ENCODE measurements around the gene KCNJ6. TPM values are rescaled to one million over a fixed set of nuclear protein-coding genes. Genes with fewer than 3 reads are reported as not detected.

Gene KCNJ6
- total RNA-seq, 1 donor = 0.36 TPM

DNA sequence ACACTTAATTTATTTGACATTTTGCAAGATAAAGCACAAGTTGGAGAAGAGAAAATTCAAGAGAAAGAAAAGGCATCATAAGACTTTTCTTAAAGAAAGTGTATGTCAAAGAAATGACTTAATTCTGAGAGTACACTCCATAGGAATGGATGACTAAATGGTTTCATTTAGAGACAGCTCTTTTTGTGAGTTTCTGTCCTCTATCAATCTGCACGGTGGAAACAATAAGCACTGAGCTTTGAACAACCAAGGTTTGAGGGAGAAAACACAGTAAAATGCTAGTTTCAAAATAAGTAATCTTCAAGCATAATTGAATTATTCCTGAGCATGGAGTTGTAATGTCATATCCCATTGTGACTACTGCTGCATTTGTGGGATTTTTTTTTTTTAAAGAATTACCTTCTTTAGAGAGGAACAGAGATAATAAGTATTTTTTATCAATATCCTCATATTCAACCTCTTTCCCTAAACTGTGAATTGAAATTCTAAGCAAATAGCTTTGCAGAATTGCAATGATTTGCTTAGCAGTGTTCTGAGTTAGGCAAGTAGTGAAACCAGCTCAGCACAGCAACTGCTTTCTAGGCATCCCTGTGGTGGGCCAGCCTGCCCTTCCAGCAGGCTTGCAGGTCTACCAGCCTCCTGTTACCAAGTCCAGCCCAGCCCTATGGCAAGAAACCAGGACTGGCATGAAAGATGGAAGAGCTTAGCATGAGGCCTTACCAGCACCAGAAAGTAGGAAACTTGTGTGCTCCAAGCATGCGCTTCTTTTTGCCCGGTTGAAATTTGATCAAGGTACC, 38.2 kb downstream of the KCNJ6 start:
- no peak overlapping the region for H3K4me2 ChIP-seq (ENCODE audit: insufficient read depth, low read length)
- H3K27ac ChIP-seq (ENCODE audit: low read depth, low read length) = no peak overlapping the region
- H3K27me3 ChIP-seq (ENCODE audit: insufficient read depth, low read length) = peaks cover 8% of the 10 kb centered on the region
- TF ChIP-seq, protein P1, sequence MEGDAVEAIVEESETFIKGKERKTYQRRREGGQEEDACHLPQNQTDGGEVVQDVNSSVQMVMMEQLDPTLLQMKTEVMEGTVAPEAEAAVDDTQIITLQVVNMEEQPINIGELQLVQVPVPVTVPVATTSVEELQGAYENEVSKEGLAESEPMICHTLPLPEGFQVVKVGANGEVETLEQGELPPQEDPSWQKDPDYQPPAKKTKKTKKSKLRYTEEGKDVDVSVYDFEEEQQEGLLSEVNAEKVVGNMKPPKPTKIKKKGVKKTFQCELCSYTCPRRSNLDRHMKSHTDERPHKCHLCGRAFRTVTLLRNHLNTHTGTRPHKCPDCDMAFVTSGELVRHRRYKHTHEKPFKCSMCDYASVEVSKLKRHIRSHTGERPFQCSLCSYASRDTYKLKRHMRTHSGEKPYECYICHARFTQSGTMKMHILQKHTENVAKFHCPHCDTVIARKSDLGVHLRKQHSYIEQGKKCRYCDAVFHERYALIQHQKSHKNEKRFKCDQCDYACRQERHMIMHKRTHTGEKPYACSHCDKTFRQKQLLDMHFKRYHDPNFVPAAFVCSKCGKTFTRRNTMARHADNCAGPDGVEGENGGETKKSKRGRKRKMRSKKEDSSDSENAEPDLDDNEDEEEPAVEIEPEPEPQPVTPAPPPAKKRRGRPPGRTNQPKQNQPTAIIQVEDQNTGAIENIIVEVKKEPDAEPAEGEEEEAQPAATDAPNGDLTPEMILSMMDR (IDR thresholded peaks at IDR 0.05; ENCODE audit: extremely low read depth, low read depth, low read length) = no peak
- H2AFZ ChIP-seq (ENCODE audit: low read length) = no peak overlapping the region
- H4K20me1 ChIP-seq (ENCODE audit: insufficient read depth, low read length) = no peaks in the 10 kb centered on the region
- H3K4me3 ChIP-seq (ENCODE audit: insufficient read depth, low read length) = no peak overlapping the region
- H3K36me3 ChIP-seq (ENCODE audit: insufficient read depth, low read length) = no peaks in the 10 kb centered on the region
- DNase-seq (ENCODE audit: insufficient read length, low spot score, missing footprints) = no peak
- H3K4me1 ChIP-seq (ENCODE audit: insufficient read depth, low read length) = peaks cover 9% of the 10 kb centered on the region
- H3K9me3 ChIP-seq (ENCODE audit: low read depth, low read length) = no peaks in the 10 kb centered on the region
- H3K79me2 ChIP-seq (ENCODE audit: insufficient read depth, low read length) = no peaks in the 10 kb centered on the region

GRCh38 chr21:37877171-37877570, 39.1 kb downstream of the KCNJ6 start:
- Histone ChIP-seq H3K9me3 (ENCODE audit: low read depth, low read length) (no peaks in the 10 kb centered on the region), H3K4me1 (ENCODE audit: insufficient read depth, low read length) (peaks cover 9% of the 10 kb centered on the region), H3K36me3 (ENCODE audit: insufficient read depth, low read length) (no peaks in the 10 kb centered on the region), H3K27ac (ENCODE audit: low read depth, low read length) (no peak overlapping the region), H4K20me1 (ENCODE audit: insufficient read depth, low read length) (no peaks in the 10 kb centered on the region), H3K79me2 (ENCODE audit: insufficient read depth, low read length) (no peaks in the 10 kb centered on the region), H2AFZ (ENCODE audit: low read length) (no peak overlapping the region), H3K27me3 (ENCODE audit: insufficient read depth, low read length) (peaks cover 8% of the 10 kb centered on the region), H3K4me3 (ENCODE audit: insufficient read depth, low read length) (no peak overlapping the region), H3K4me2 (ENCODE audit: insufficient read depth, low read length) (no peak overlapping the region)
- TF ChIP-seq, protein P1 (IDR thresholded peaks at IDR 0.05; ENCODE audit: extremely low read depth, low read depth, low read length) = no peak
- no peak for DNase-seq (ENCODE audit: insufficient read length, low spot score, missing footprints)

DNA sequence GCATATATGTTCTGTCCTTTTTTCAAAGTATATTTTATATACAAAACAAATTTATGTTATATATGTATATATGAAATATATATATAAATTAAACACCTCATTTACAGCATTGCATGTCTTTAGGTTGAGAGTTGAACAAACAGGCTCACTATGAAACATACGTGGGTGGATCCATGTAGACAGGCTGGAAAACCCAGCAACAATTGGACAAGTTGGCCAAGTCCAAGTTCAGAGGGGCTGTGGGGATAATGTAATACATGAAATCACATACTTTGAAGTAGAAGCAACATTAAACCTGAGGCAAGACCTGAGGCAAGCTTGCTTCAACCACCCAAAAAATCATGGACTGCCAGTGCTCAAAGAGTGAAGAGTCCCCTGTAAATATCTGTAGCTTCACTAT, 39.7 kb downstream of the KCNJ6 start:
- Histone ChIP-seq H2AFZ (ENCODE audit: low read length) (no peak overlapping the region), H3K27ac (ENCODE audit: low read depth, low read length) (no peak overlapping the region), H3K4me1 (ENCODE audit: insufficient read depth, low read length) (peaks cover 12% of the 10 kb centered on the region), H3K9me3 (ENCODE audit: low read depth, low read length) (no peaks in the 10 kb centered on the region), H4K20me1 (ENCODE audit: insufficient read depth, low read length) (no peaks in the 10 kb centered on the region), H3K36me3 (ENCODE audit: insufficient read depth, low read length) (no peaks in the 10 kb centered on the region), H3K27me3 (ENCODE audit: insufficient read depth, low read length) (peaks cover 8% of the 10 kb centered on the region), H3K79me2 (ENCODE audit: insufficient read depth, low read length) (no peaks in the 10 kb centered on the region), H3K4me3 (ENCODE audit: insufficient read depth, low read length) (no peak overlapping the region), H3K4me2 (ENCODE audit: insufficient read depth, low read length) (no peak overlapping the region)
- DNase-seq (ENCODE audit: insufficient read length, low spot score, missing footprints) = no peak
- TF ChIP-seq, protein P1 (IDR thresholded peaks at IDR 0.05; ENCODE audit: extremely low read depth, low read depth, low read length) = no peak

DNA sequence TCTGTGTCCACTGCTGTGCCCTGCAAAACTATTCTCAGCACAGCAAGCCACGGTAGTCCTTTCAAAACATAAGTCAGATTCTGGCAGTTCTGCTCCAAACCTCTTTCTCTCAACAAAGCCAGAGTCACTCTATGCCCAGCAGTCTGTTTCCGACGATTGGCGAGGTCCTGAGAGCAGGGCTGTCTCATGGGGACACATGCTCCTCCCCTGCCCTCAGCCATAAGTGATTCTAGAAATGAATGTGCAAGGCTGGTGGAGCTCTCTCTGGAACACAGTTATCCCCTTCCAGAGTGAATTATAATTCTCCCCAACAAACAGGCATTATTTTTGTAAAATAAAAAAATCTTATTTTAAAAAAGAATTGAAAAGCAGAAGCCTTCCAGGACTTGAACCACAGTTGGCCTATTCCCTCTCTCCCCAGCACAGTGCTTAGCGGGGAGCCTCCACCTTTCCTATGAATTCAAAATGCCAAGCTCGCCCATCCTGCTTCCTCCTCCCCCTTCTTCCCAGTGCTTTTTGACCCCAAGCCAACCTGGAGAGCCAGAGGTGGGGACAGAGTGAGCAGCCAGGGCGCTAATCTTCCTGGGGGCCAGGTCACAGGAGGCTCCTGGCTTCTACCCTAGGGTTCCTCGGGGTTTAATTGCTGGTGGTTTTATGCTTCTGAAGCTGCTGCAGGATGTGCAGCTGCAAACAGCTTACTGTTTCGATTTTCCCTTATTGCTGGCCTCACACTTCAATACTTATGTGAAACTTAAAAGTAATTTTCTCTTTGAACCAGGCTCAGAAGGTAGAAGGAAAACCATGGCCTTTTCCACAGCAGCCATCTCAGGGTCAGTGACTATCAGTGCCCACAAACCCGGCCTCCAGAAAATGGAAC, 41.1 kb downstream of the KCNJ6 start:
- Histone ChIP-seq H3K9me3 (ENCODE audit: low read depth, low read length) (no peaks in the 10 kb centered on the region), H4K20me1 (ENCODE audit: insufficient read depth, low read length) (no peaks in the 10 kb centered on the region), H3K4me1 (ENCODE audit: insufficient read depth, low read length) (peaks cover 19% of the 10 kb centered on the region), H3K4me3 (ENCODE audit: insufficient read depth, low read length) (no peak overlapping the region), H3K79me2 (ENCODE audit: insufficient read depth, low read length) (no peaks in the 10 kb centered on the region), H3K4me2 (ENCODE audit: insufficient read depth, low read length) (no peak overlapping the region), H2AFZ (ENCODE audit: low read length) (no peak overlapping the region), H3K27ac (ENCODE audit: low read depth, low read length) (no peak overlapping the region), H3K36me3 (ENCODE audit: insufficient read depth, low read length) (no peaks in the 10 kb centered on the region), H3K27me3 (ENCODE audit: insufficient read depth, low read length) (no peaks in the 10 kb centered on the region)
- DNase-seq (ENCODE audit: insufficient read length, low spot score, missing footprints) = no peak
- TF ChIP-seq, protein P1 (IDR thresholded peaks at IDR 0.05; ENCODE audit: extremely low read depth, low read depth, low read length) = no peak
